HG03095 (cell line): ENCODE data around the gene GALNT7.

Source experiments
- ATAC-seq: cut with Tn5 transposase; IDR thresholded peaks from one replicate; pipeline ENCODE4 v1.9.1; 2021; ENCODE audit warnings: moderate library complexity; ENCODE audit not compliant: unreplicated experiment

Gene GALNT7

DNA sequence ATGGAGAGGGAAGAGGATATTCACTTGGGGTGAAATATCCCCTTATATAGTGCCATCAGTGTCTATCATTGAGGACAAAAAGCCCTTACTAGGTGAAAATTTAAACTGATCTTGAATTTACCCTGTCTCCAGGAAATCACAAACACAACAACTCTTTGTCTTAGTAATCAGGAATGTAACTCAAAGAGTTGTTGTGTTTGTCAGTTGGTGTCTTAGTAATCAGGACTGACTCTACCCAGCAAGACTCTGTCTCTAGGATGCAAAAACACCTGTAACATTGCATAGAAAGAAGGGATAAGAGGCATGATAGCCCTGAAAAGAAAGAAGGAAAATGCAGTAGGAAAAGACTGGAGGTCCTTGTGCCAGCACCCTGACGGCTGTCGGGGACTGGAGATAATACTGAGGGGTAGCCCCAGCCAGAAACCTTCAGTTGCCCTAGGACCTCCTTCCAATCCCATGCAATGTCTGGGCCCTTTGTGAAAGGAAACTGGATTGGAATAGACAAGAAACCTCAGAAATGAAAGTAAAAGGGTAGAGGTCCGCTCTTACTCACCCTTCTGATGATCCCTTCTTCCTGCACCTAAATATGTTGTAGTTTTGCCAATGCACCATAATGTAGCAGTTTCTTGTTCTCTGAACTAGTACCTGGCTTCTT lies 120.2 kb downstream of the GALNT7 start:
- no peak for ATAC-seq

DNA sequence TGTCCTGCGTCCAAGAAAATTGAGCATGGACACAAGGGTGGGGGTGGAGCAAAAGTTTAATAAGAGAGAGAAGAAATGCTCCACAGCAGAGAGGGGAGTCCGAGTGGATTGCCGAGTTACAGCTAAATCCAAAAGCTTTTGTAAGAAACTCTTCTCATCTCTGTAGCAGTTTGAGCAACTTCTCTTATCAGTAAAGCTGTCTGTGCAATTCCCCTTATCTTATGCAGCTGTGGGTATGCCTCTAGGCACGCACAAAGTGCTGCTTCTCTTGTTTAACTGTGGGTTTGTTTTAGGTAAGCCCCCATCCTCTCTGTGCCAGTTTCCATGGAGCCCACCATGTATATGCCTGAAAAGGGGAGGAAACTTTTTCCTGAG lies 120.7 kb downstream of the GALNT7 start:
- ATAC-seq, result no peak

DNA sequence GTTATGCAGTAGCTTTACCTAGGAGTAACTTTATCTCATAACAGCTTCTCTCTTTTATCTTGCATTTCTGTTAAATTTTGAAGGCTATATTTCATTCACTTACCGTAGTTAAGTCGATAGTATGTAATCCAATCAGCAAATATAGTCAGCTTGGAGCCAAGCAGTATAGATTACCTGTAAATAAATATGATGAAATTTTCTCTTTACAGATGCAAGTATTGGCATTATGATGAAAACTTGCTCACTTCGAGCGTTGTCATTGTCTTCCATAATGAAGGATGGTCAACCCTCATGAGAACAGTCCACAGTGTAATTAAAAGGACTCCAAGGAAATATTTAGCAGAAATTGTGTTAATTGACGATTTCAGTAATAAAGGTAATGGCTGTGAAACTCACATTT lies 123.3 kb downstream of the GALNT7 start:
- no peak for ATAC-seq

DNA sequence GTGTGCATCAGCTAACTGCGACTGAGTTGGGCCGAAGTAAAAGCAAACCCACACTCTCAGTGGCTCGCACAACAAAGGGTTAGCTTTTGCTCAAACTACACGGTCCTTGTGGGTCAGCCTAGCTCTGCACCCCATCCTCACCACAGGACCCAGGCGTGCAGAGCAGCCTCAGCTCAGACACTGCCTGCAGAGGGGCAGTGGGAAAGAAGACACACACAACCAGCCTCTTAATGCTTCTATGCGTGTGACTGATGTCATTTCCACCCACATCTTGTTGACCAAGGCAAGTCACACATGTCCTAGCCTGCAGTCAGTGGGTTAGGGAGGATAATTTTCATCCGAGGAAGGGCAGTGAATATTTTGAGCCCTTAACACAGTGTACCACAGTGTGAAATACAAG lies 125.1 kb downstream of the GALNT7 start:
- ATAC-seq, result no peak

DNA sequence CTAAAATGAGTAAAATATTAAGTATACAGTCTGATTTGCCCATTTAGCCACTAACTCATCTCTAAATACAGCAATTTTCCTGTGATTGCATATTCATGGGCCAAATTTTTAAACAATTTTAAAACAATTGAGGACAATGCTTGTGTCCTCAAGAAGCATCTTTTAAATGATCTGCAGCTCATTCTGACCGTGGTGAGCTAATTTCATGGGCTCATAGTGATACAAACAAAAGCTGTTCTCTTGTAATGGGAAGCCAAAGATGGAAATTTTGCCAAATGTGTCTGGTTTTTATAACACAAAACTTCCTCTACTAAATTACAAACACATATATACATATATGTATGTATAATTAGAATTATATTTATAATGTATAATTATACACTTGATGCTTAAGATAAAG lies 125.8 kb downstream of the GALNT7 start:
- ATAC-seq, result no peak

DNA sequence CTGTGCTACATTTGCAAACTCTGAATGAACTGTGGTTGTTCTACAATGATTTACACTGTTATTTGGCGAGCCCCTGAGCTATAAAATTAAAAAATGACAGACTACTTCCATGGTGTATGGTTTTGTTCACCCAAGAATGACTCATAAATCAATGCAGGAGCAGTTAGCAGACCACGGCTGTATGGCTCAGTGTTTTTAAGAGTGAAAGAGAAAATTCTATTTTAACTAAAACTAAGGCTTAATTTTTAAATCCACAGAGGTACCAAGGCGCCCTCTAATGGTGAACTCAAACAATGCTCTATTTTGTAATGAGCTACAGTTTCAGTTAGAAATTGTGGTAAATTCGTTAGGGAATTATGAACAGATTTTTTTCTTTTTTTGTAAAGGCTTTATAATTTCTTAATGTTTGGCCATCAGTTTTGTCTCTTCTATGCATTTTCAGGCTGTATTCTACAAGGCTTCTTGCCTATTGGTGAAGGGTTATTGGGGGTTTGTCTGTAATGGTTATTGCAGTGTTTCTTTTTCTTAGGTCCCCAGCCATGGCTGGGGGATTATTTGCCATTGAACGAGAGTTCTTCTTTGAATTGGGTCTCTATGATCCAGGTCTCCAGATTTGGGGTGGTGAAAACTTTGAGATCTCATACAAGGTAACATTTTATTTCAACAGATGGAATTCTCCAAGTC lies 133.0 kb downstream of the GALNT7 start:
- no peak for ATAC-seq

DNA sequence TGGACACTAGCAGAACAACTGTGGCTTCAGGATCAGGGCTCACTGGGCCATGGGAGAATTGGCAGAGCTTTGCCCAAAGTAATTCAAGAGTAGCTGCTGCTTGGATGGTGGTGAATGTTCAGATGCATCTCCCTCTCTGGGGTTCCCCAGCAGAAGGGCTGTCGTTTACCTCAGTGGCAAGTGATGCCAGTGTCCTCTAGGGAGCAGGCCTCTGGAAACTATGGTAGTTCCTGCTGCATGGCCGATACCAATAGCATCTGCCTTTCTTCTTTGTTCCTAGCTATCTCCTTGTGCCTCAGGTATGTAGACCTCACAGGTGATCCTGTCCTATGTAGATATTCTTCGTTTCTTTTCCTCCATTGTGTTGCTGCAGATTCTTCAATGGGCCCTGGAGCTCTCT lies 139.2 kb downstream of the GALNT7 start:
- ATAC-seq, result no peak

DNA sequence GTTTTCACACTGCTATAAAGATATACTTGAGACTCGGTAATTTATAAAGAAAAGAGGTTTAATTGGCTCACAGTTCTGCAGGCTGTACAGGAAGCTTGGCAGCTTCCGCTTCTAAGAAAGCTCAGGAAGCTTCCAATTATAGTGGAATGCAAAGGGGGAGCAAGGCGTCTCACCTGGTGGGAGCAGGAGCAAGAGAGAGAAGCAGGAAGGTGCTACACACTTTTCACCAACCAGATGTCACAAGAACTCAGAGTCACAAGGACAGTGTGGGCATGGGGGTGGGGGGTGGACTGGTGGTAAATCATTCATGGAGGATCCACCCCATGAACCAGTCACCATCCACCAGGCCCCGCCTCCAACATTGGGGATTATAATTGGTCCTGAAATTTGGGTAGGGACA lies 142.8 kb downstream of the GALNT7 start:
- no peak for ATAC-seq

DNA sequence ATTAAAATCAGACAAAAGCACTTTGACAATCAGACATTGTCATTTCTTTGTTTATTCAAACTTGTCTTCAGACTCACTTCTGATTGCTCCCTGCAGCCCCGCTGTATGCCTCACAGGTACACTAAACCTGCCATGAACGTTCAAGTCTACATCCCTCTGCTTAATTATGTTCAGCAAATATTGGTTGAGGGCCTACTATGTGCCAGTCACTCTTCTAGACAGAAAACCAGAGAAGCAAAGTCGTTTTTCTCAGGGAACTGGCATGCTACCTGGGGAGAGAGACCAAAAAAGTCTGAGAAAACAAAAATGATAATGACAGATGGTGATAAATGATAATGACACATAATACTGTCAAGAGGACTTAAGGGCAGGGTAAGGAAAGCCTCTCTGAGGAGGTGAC lies 146.1 kb downstream of the GALNT7 start:
- no peak for ATAC-seq

DNA sequence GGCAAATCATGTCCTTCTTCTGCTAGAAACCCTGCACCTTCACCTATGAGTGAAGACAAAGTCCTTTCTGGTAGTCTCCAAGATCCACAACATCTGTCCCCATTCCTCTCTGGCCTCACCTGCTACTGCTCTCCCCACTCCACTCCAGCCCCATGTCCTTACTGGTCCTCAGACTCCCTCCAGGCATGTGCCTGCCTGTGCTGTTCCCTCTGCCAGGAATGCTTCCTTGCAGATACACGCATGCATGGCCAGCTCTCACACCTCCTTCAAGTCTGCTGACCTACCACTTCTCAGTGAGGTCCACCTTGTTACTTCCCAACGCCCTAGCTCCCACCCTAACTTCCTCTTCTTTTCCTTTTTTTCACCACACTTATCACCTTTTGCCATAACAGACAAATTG lies 147.4 kb downstream of the GALNT7 start:
- no peak for ATAC-seq

DNA sequence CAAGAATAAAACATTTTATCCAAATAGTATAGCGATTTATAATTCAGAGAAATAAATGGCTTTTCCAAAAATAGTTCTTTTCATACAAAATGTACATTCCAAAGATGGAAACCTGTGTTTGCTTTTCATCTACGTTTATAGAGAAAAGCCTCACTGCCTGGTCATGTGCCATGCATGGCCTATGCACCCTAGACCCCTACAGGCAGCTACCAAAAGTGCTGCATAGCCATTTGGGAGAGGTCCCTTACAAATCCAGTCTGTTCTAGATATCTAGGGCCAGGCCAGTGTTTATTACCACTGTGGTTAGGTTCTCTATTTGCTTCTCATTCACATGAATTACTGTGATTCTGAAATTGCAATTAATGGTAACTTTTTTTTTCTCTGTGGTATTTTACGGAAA lies 148.4 kb downstream of the GALNT7 start:
- ATAC-seq, result no peak

DNA sequence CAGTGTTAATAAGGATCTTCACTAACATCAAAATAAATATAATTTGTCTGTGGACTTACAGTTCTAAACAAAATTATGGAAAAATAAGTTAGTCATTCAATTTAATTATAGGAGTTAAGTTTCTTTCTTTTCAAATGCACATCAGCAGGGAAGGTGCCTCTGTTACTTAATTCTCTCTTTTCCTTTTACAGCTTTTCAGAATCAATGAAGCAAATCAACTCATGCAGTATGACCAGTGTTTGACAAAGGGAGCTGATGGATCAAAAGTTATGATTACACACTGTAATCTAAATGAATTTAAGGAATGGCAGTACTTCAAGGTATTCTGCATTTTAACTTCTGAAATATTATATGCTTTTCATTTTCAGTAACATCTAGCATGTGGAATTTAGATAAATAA lies 149.6 kb downstream of the GALNT7 start:
- ATAC-seq, result no peak

DNA sequence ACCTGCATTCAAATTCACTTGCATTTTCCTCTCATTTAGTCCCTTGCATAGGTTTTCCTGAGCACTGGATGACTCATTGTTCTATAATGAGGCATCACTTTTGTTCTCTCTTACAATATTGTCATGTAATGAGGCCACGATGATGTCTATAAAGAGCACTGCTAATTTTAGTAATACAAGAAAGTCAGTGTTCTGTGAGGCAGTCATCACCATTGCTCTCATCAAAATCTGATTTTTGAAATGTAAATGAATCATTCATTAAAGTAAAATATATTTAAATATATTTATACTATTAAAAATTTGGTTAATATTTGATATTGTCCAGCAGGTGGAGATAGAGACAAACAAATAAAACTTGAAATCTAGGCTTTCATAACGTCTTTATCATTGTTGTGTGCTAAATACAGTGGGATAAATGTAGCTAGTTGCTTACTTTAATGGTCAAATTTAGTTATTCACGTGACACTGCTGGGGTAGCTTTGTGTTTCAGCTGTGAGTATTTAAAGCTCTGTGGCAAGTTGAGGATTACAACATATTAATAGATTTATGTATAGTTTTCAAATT lies 150.1 kb downstream of the GALNT7 start:
- no peak for ATAC-seq

DNA sequence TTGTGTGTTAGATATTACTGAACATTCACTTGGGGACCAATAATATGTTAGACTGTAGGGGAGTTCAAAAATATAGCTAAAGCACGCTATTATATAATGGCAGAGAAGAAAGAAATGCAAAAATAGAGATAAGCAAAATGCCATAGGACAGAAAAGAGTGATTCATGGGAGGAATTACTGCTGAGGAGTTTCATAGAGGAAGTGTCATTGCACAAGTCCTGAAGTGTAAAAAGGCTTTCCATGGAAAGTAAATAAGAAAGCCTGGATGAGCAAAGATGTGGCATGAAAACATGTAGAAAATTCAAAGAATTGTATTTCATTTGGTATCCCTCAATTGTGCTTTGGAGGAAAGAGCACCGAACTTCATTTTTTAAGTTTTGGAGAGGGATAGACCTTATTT lies 151.1 kb downstream of the GALNT7 start:
- ATAC-seq, result no peak

DNA sequence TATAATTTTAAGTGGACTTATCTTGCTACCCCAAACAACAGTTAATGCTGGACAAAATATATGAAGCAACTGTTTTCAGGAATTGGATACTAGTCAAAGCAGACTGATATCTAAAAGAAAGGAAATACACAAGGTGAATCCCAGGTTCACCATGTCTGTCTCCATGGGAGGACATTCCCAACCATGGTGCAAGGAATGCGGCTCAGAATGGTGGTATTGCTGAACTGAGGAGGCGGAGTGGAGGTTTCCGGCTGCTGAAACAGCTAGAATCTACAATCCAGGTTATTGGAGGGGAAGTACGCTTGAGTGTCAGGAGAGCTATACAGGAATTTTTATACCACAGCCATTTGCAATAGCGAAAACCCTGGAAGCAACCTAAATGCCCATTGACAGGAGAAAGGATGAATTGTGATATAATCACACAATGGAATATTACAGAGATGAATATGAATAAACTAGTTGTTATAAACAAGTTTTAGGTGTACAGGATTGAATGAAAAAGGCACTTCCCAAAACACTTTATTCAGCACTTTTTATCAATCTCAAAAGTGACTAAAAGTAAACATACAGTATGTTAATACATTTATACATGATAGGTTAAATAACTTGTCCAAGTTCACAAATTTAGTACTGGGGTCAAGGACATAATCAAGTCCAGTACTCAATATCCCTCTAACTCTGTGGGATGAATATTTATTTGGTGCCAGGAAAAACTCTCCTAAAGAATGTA lies 156.6 kb downstream of the GALNT7 start:
- ATAC-seq, result no peak

DNA sequence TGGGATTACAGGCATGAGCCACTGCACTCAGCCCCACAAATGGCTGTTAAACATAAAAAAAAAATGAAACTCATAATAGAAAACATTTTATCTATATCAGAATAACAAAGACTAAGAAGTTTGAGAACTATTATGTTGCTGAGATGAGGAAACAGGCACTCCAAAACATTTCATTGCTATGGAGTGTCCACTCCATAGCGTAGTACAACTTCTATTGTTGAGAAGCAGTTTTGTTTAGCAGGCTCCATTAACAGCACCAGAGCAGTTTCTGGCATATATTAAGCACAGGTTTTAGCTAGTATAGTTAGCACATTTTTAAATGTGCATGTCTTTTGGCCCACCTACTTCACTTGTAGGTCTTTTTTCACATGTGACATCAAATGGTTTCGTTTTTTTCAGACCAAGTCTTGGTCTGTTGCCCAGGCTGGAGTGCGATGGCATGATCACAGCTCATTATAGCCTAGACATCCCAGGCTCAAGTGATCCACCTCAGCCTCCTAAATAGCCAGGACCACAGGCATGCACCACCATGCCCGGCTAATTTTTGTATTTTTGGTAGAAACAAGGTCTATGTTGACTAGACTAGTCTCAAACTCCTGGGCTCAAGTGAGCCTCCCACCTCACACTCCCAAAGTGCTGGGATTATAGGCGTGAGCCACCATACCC lies 159.8 kb downstream of the GALNT7 start:
- ATAC-seq, result no peak

DNA sequence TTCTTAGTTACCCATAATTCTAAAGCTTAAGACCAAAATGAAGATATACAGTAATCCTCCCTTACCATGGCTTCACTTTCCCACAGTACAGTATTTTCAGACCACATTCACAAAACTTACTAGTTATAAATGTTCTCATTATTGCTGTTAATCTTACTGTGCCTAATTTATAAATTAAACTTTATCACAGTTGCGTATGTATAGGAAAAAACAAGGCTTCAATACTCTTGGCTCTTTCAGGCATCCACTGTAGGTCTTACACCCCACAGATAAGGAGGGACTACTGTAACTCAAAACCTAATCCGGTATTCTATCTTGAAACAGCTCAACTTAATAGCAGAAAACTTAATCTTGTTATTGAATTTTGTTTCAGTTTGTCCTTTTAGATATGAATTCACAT lies 162.0 kb downstream of the GALNT7 start:
- ATAC-seq, result no peak

DNA sequence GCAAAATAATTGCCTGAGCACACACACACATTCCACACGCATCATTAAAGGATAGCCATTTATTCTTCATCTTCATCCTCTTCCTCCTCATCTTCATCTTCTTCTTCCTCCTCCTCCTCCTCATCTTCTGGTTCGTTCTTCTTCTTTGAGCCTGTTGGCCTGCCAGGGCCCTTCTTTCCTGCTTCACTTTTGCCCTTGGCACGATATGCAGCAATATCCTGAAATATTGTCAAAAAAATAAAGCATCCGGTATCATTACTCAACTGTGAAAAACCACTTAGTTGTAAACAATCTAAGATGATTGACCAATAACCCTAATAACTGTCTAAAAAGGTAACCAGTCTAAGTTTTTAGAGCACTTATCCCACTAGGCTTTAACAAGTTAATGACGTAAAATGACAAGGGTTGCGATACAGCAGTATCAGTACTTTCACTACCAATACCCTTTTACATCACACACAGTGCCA lies 163.4 kb downstream of the GALNT7 start:
- ATAC-seq, result no peak

DNA sequence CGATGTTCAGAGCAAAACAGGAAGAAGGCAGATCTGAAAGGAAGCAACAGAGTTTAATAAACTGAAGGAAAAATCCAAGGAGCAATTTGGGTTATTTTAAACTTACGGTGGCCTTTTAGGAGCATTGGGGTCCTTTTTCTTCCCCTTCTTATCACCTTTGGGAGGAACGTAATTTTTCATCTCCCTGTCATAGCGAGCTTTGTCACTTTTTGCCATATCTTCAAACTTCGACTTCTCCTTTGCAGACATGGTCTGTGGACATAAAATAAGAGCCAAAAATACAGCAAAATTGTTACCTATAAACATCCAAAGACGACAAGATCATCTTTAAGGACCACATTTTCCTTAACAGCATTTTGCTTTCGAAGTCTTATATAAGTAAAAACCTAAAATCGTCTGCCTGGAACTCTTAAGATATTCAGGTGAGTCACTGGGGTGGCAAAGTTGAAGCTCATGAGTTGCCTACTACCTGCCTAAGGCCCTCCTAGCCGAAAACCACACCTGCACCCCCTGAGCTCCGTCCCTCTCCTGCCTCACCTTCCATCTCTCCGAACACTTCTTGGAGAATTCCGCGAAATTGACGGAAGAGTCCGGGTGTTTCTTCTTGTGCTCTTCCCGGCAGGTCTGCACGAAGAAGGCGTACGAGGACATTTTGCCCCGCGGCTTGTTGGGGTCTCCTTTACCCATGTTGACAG lies 164.5 kb downstream of the GALNT7 start:
- ATAC-seq, result no peak

DNA sequence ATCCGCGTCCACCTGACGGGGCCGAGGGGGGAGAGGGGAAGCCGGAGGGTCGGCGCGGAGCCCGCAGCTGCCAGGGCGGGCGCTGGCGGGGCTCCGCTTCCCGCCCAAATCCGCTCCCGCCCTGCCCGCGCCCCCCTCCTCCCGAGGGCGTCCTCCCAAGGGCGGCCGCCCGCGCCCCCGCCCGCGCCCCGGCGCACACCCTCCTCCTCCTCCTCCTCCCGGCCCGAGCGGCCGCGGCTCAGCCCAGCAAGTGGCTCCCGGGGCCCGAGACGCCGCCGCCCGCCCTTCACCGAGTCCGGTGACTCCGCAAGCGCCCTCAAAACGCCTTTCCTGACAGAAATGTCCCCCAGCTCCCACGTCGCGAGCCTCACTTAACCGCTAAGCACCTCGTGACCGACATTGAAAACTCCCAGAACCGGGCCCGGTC lies 165.1 kb downstream of the GALNT7 start:
- ATAC-seq, result no peak
